Adrenal gland (tissue), 5 donors: ENCODE results near the gene S100A10.

Experiments
- CTCF ChIP-seq, 6 experiments: fragments of 450-650 bp in 4 of 6; fragments of 200-600 bp in 2 of 6; sonication (generic) in 1 of 6; IDR thresholded peaks; 1 replicate in 5 of 6; 2 replicates in 1 of 6; pipeline versions ENCODE4 v1.5.1 to v1.8.0; 2016 to 2021; ENCODE audit warnings: antibody characterized with exemption in 6 of 6, mild to moderate bottlenecking in 2 of 6, moderate library complexity in 1 of 6
- POLR2A ChIP-seq, 2 donors: fragments of 450-650 bp; IDR thresholded peaks; one replicate each; pipeline ENCODE4 v1.6.1; 2017; ENCODE audit warnings: antibody characterized with exemption in 2 of 2, mild to moderate bottlenecking in 2 of 2, moderate library complexity in 1 of 2
- donor health status: DM: no; HTN: no; CAD: no.

- no peak for TF ChIP-seq CTCF (IDR thresholded peaks at IDR 0.05)
- no peak for TF ChIP-seq POLR2A (IDR thresholded peaks at IDR 0.05)
These were observed 26.6 kb downstream of the S100A10 start for GRCh38 chr1:151967091-151967490.
